Measurements from ENCODE around the gene CYLD. TPM values are rescaled to one million over a fixed set of nuclear protein-coding genes. Genes with fewer than 3 reads are reported as not detected.

Gene CYLD
- total RNA-seq, 1 experiment from 2014 or later = 12.5 TPM

GRCh38 chr16:50709980-50710379 lies 31.9 kb upstream of the CYLD start:
- H3K27ac ChIP-seq (ENCODE audit: insufficient read length, low read depth, low read length) = no peak overlapping the region
- no peak overlapping the region for H3K56ac ChIP-seq (ENCODE audit: insufficient read length, low read depth, low read length)
- Mint-ChIP-seq H3K4me1 (peaks cover 2 to 4% of the 10 kb centered on the region in 2 experiments; a peak in 1 of 4 replicates), H3K27ac (no peak overlapping the region), H3K27me3 (ENCODE audit: low read depth) (peaks cover 3% of the 10 kb centered on the region), H3K9me3 (peaks cover 4 to 6% of the 10 kb centered on the region in 2 experiments), H3K4me3 (no peak overlapping the region), H3K36me3 (ENCODE audit: insufficient read depth in 1 of 3, low read depth in 3 of 3) (peaks cover under 1 to 3% (median 1%) of the 10 kb centered on the region in 3 experiments; a peak in 6 of 7 replicates)
- H3K9ac ChIP-seq (ENCODE audit: extremely low read depth, insufficient read length, low read length) = no peak overlapping the region
- H3K27me3 ChIP-seq (ENCODE audit: insufficient read depth, low read length) = no peaks in the 10 kb centered on the region
- no peak overlapping the region for H2BK20ac ChIP-seq (ENCODE audit: low read depth, low read length, poor library complexity, severe bottlenecking)
- H2AFZ ChIP-seq (ENCODE audit: low read length) = no peak overlapping the region
- no peaks in the 10 kb centered on the region for H3K9me3 ChIP-seq (ENCODE audit: control insufficient read depth, low read depth, low read length)
- H3K4me2 ChIP-seq (ENCODE audit: insufficient read depth, insufficient read length, low read length) = no peak overlapping the region
- no peaks in the 10 kb centered on the region for H3K79me1 ChIP-seq (ENCODE audit: insufficient read depth, low read depth, low read length, poor library complexity, severe bottlenecking)
- H3K14ac ChIP-seq (ENCODE audit: insufficient read depth, low read length) = no peak overlapping the region
- no peak overlapping the region for H2BK120ac ChIP-seq (ENCODE audit: low read depth, low read length, poor library complexity, severe bottlenecking)
- no peak overlapping the region for H2BK15ac ChIP-seq (ENCODE audit: low read depth, low read length)
- no peak overlapping the region for H2AK5ac ChIP-seq (ENCODE audit: insufficient read length, low read length)
- H3K18ac ChIP-seq (ENCODE audit: insufficient read length, low read depth, low read length) = no peak overlapping the region
- H3K4me1 ChIP-seq (ENCODE audit: insufficient read depth, low read length) = no peaks in the 10 kb centered on the region
- WGBS (ENCODE audit: extremely low coverage, insufficient read length, low lambda C conversion rate) = no CpG with 5 or more reads among the region's 5 CpGs
- no peak overlapping the region for H4K8ac ChIP-seq (replicated peaks; ENCODE audit: insufficient read length, low read depth, low read length)
- no peak overlapping the region for H4K91ac ChIP-seq (ENCODE audit: insufficient read length, low read depth, low read length)
- H3K23ac ChIP-seq (ENCODE audit: insufficient read length, low read depth, low read length) = no peak overlapping the region
- H3K23me2 ChIP-seq (ENCODE audit: insufficient read length, low read depth, low read length, poor library complexity, severe bottlenecking) = no peaks in the 10 kb centered on the region
- TF ChIP-seq CTCF (conservative IDR thresholded peaks at IDR 0.05) = peak; percentile 35; the same call in 2 of the 3 replicates
- no peak for DNase-seq
- no peak overlapping the region for H3T11ph ChIP-seq (ENCODE audit: low read length)
- no peaks in the 10 kb centered on the region for H3K79me2 ChIP-seq (ENCODE audit: insufficient read depth, low read length)
- no peaks in the 10 kb centered on the region for H4K20me1 ChIP-seq (ENCODE audit: control insufficient read depth, insufficient read depth, insufficient read length)
- H2BK5ac ChIP-seq (ENCODE audit: insufficient read length, low read length) = no peak overlapping the region
- no peak overlapping the region for H2BK12ac ChIP-seq (ENCODE audit: insufficient read length, low read depth, low read length)
- H4K5ac ChIP-seq (ENCODE audit: insufficient read length, low read depth, low read length) = no peak overlapping the region
- no peak overlapping the region for H3K4ac ChIP-seq (ENCODE audit: low read depth, low read length)

Measured in H9 (cell line).